Osteoblast (primary cell): ENCODE results near the gene EMD. TPM values are rescaled to one million over a fixed set of nuclear protein-coding genes. Genes with fewer than 3 reads are reported as not detected.
"Not testable (repeated sequence)": the region's sequence is repeated elsewhere in the genome, so short reads cannot be mapped to it uniquely, and the experiment has no call there.

Experiments used
- DNase-seq: peaks from one replicate; pipeline ENCODE4 v3.0.0; 2011; ENCODE audit warnings: low spot score, mixed read lengths; ENCODE audit not compliant: insufficient read length; ENCODE audit errors: missing footprints
- H2AFZ ChIP-seq: 2 replicates; pipeline ENCODE4 v1.6.0; 2011; ENCODE audit warnings: mild to moderate bottlenecking, low read length
- H3K27ac ChIP-seq: 2 replicates; pipeline ENCODE4 v1.5.1; 2011; ENCODE audit warnings: mild to moderate bottlenecking, low read depth, low read length, moderate library complexity
- H3K27me3 ChIP-seq: 2 replicates; pipeline ENCODE4 v1.6.0; 2012; ENCODE audit warnings: mild to moderate bottlenecking, control low read depth, inconsistent platforms, low read length, moderate library complexity; ENCODE audit not compliant: insufficient read depth
- H3K36me3 ChIP-seq: 2 replicates; pipeline ENCODE4 v1.5.1; 2011; ENCODE audit warnings: mild to moderate bottlenecking, low read length, control low read depth, moderate library complexity; ENCODE audit not compliant: insufficient read depth
- H3K4me1 ChIP-seq: 2 replicates; pipeline ENCODE4 v1.5.1; 2011; ENCODE audit warnings: mild to moderate bottlenecking, low read length, control low read depth, moderate library complexity; ENCODE audit not compliant: insufficient read depth
- H3K4me2 ChIP-seq: 2 replicates; pipeline ENCODE4 v1.6.0; 2011; ENCODE audit warnings: mild to moderate bottlenecking, low read length; ENCODE audit not compliant: insufficient read depth
- H3K4me3 ChIP-seq: fragments of 200-600 bp; sonication (generic); 3 replicates; pipeline ENCODE4 v1.5.1; 2012; ENCODE audit warnings: mild to moderate bottlenecking, low read length, inconsistent platforms; ENCODE audit not compliant: insufficient read depth
- H3K79me2 ChIP-seq: 2 replicates; pipeline ENCODE4 v1.6.0; 2012; ENCODE audit warnings: mild to moderate bottlenecking, low read length, control low read depth, inconsistent platforms; ENCODE audit not compliant: insufficient read depth
- H3K9me3 ChIP-seq: 2 replicates; pipeline ENCODE4 v1.5.1; 2011; ENCODE audit warnings: low read depth, low read length, control low read depth
- H4K20me1 ChIP-seq: 2 replicates; pipeline ENCODE4 v1.6.0; 2012; ENCODE audit warnings: mild to moderate bottlenecking, low read length, control low read depth; ENCODE audit not compliant: insufficient read depth
- CTCF ChIP-seq: IDR thresholded peaks from 2 replicates; pipeline ENCODE4 v1.5.1; 2011; ENCODE audit warnings: mild to moderate bottlenecking, low read depth, low read length, moderate library complexity; ENCODE audit errors: extremely low read depth
- total RNA-seq: library from RNA; depleted of rRNA; stranded (reverse); fragments of >200 nt; gene quantifications from 2 replicates; pipeline ENCODE4 v1.2.3, GENCODE V29; 2012

EMD gene
- total RNA-seq, 1 donor, result 29.7 TPM

DNA sequence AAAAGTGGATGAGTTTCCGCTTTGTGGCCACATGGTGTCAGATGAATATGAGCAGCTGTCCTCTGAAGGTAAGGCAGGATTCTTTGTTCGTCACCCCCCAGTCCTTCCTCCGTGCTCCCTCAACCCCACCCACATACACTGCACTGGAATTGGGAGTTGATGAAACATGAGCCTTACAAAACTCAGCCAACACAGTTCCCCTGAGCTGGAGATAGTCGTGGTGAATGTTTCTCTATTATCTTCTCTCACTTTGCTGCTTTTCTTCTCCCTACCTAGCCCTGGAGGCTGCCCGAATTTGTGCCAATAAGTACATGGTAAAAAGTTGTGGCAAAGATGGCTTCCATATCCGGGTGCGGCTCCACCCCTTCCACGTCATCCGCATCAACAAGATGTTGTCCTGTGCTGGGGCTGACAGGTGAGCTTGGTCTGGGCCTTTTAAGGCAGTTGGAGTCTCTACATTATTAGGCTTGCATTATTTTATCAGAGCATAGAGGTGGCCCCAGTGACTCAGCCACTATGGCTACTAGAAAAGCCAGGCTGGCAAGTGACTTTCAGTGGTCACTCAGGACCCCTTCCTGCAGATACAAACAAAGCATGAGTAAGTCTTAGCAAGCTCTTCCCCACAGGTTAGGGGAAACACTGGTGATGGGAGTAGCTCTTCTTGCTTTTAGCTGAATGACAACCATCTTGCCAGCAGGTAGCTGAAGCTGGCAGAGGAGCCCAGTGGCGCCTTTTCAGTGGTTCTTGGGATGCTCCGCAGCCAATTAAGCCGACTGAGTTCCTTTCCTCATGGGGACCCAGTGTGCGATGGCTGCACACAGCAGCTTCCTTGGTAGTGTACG lies 20.7 kb downstream of the EMD start:
- Histone ChIP-seq H3K27me3 (no peaks in the 10 kb centered on the region), H3K36me3 (peaks cover 30% of the 10 kb centered on the region), H3K4me2 (peak overlapping the region; percentile 85), H3K4me3 (peak overlapping the region; percentile 79), H3K9me3 (no peaks in the 10 kb centered on the region), H3K27ac (peak overlapping the region; percentile 87), H4K20me1 (peaks cover 20% of the 10 kb centered on the region), H2AFZ (no peak overlapping the region), H3K4me1 (peaks cover 3% of the 10 kb centered on the region), H3K79me2 (peaks cover 20% of the 10 kb centered on the region)
- TF ChIP-seq CTCF, result no peak
- peak; percentile 73 for DNase-seq

DNA sequence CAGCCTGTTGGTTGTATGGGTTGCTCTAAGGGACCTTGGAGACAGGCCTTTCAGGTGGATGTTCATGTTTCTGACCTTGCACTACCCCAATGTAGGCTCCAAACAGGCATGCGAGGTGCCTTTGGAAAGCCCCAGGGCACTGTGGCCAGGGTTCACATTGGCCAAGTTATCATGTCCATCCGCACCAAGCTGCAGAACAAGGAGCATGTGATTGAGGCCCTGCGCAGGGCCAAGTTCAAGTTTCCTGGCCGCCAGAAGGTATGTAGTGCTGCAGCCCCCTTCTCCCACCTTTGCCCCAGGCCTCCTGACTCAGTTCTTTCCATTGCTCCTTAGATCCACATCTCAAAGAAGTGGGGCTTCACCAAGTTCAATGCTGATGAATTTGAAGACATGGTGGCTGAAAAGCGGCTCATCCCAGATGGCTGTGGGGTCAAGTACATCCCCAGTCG lies 21.3 kb downstream of the EMD start:
- DNase-seq, H3K4me1 ChIP-seq, H3K27ac ChIP-seq, H3K27me3 ChIP-seq, H2AFZ ChIP-seq, H3K9me3 ChIP-seq: not testable (repeated sequence)
- Histone ChIP-seq H3K4me3 (peak overlapping the region; percentile 79), H3K79me2 (peaks cover 20% of the 10 kb centered on the region), H3K4me2 (peak overlapping the region; percentile 85), H4K20me1 (peaks cover 20% of the 10 kb centered on the region), H3K36me3 (peaks cover 30% of the 10 kb centered on the region)

- peaks cover 30% of the 10 kb centered on the region for H3K36me3 ChIP-seq
- no peak overlapping the region for H3K4me3 ChIP-seq
- H4K20me1 ChIP-seq, result peaks cover 20% of the 10 kb centered on the region
- H3K9me3 ChIP-seq, result no peaks in the 10 kb centered on the region
- no peak overlapping the region for H2AFZ ChIP-seq
- no peak overlapping the region for H3K4me2 ChIP-seq
- TF ChIP-seq CTCF, result no peak
- no peak overlapping the region for H3K27ac ChIP-seq
- H3K27me3 ChIP-seq, result no peaks in the 10 kb centered on the region
- peaks cover 20% of the 10 kb centered on the region for H3K79me2 ChIP-seq
- no peak for DNase-seq
- peaks cover 3% of the 10 kb centered on the region for H3K4me1 ChIP-seq
These were observed 22.1 kb downstream of the EMD start for GRCh38 chrX:154401045-154401799.

- DNase-seq, result no peak
- H3K4me2 ChIP-seq, result no peak overlapping the region
These were observed 23.0 kb downstream of the EMD start for GRCh38 chrX:154401918-154402621.

More at GRCh38 chrX:154401918-154402621, 23.0 kb downstream of the EMD start:
- Histone ChIP-seq H3K9me3 (no peaks in the 10 kb centered on the region), H3K4me1 (peaks cover 3% of the 10 kb centered on the region), H3K79me2 (peaks cover 20% of the 10 kb centered on the region), H2AFZ (no peak overlapping the region), H3K36me3 (peaks cover 30% of the 10 kb centered on the region), H3K27me3 (no peaks in the 10 kb centered on the region), H4K20me1 (peaks cover 20% of the 10 kb centered on the region), H3K4me3 (no peak overlapping the region), H3K27ac (no peak overlapping the region)
- TF ChIP-seq CTCF, result no peak
